Activated naive CD4-positive, alpha-beta T cell treated with anti-CD3 and anti-CD28 coated beads for 36 hours (primary cell): Measurements from ENCODE around the gene SLC35F3. TPM values are rescaled to one million over a fixed set of nuclear protein-coding genes. Genes with fewer than 3 reads are reported as not detected.

Source experiments
- CTCF ChIA-PET: fragments of 350-600 bp; sonication (Branson Sonifier 250); formaldehyde crosslinking; loops from one replicate; lab custom pipeline; 2021; ENCODE audit warnings: antibody characterized with exemption; lab: Charles Lee
- DNase-seq: peaks from one replicate; pipeline ENCODE4 v3.0.0-alpha.2; 2020
- H3K27ac Mint-ChIP-seq: one replicate; pipeline ENCODE4 v1.8.0; 2021; ENCODE audit warnings: mild to moderate bottlenecking, mixed read lengths
- H3K27me3 Mint-ChIP-seq: one replicate; pipeline ENCODE4 v1.8.0; 2021; ENCODE audit warnings: low read depth, mixed read lengths
- H3K36me3 Mint-ChIP-seq: one replicate; pipeline ENCODE4 v1.8.0; 2021; ENCODE audit warnings: low read depth, mixed read lengths
- H3K4me1 Mint-ChIP-seq: one replicate; pipeline ENCODE4 v1.8.0; 2021; ENCODE audit warnings: low read depth, mixed read lengths
- H3K4me3 Mint-ChIP-seq: one replicate; pipeline ENCODE4 v1.8.0; 2021; ENCODE audit warnings: mild to moderate bottlenecking, moderate library complexity, mixed read lengths
- H3K9me3 Mint-ChIP-seq: one replicate; pipeline ENCODE4 v1.8.0; 2021; ENCODE audit warnings: mixed read lengths
- intact Hi-C: fragments of 100-400 bp; cut with micrococcal nuclease; formaldehyde crosslinking; loops from one replicate; pipeline ENCODE4 v1.15.1; 2023
- total RNA-seq, 2 experiments: library from RNA; stranded (reverse); gene quantifications; one replicate each; pipeline ENCODE4 v1.2.3, GENCODE V29; 2021

SLC35F3 gene
- total RNA-seq, 2 experiments from 2014 or later: not detected

DNA sequence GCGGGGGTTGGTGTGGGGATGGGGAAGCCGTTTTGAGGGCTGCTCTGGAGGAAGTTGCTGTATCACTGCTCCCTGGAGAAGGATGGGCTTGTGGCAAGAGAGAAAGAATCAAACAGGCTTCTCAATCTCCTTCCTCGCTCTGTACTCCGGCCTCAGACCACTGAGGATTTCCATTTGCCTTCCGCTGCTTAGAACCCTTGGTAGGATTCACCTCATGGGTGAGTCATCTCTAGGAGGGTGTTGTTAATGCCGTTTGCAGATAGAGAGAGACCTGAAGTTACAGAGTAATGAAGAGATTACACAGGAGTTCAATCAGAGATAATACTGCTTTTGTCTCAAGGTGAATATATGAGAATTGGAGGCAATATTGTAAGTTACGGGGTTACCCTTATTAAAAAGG, 15.3 kb downstream of the SLC35F3 start:
- Mint-ChIP-seq H3K27ac (no peak overlapping the region), H3K27me3 (peaks cover 3% of the 10 kb centered on the region), H3K4me3 (no peak overlapping the region), H3K9me3 (peaks cover 3% of the 10 kb centered on the region), H3K36me3 (peaks cover 1% of the 10 kb centered on the region), H3K4me1 (no peaks in the 10 kb centered on the region)
- DNase-seq: no peak
- CTCF ChIA-PET: no interaction called here
- intact Hi-C loops: no loop called here

DNA sequence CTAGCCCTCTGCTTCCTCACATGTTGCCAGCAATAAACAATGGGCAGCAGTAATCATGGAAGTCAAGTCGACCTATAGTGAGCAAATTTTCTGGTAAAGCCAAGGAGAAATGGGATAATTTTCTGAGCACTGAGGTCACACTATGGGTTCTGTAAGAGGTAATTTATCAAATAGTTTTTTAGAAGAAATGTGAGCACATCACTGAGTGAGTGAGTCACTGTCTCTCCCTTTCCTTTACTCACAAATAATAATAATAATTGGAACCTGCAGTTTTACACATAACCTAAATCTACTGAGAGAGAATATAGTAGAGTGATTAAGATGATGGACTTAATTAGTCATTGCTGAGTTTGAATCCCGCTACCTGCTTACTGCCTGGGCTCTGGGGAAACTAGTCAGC, 23.6 kb downstream of the SLC35F3 start:
- H3K27ac Mint-ChIP-seq: no peak overlapping the region
- CTCF ChIA-PET: no interaction called here
- H3K9me3 Mint-ChIP-seq: peaks cover 4% of the 10 kb centered on the region
- peaks cover 11% of the 10 kb centered on the region for H3K27me3 Mint-ChIP-seq
- no peak overlapping the region for H3K4me3 Mint-ChIP-seq
- no peak for DNase-seq
- intact Hi-C loops: no loop called here
- no peaks in the 10 kb centered on the region for H3K36me3 Mint-ChIP-seq
- H3K4me1 Mint-ChIP-seq: no peaks in the 10 kb centered on the region

DNA sequence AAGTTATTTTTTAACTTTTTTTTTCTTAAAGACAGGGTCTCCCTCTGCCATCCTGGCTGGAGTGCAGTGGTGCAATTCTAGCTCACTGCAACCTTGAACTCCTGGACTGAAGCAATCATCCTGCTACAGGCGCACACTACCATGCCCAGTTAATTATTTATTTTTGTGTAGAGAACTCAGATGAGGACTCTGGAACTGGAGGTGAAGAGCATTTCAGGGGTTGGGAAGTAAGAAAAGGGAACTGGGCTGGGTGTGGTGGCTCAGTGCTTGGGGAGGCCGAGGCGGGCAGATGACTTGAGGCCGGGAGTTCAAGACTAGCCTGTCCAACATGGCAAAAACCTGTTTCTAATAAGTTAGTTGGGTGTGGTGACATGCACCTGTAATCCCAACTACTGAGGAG, 28.9 kb downstream of the SLC35F3 start:
- Mint-ChIP-seq H3K4me1 (no peaks in the 10 kb centered on the region), H3K36me3 (no peaks in the 10 kb centered on the region), H3K27me3 (peaks cover 14% of the 10 kb centered on the region), H3K9me3 (no peaks in the 10 kb centered on the region), H3K27ac (no peak overlapping the region), H3K4me3 (no peak overlapping the region)
- CTCF ChIA-PET: no interaction called here
- DNase-seq: no peak
- intact Hi-C loops: no loop called here

DNA sequence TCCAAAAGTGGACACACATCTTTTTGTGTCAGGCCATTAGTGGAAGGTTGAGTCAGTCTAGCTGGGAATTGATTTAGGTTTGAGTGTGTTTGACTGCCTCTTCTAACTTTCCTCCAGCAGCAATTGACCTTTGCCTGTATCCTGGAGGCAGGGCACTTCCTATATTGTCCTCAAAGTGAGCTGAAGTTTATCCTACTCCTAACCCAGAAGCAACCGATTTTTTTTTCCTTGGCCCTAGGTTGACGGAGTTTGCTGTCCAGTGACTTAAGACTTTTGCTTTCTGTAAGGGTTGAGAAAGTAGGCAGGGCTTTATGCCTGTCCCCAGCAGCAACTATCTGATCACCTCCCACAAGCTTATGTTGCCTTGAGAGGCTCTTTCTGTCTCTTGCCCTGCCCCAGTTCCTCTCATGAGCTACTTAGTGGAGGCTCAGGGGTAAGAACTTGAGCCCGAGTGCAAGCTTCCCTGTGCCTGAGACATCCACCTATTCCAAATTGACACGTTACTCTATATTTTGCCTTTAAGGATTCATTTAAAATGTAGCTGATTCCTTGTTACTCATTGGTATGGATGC, 30.9 kb downstream of the SLC35F3 start:
- intact Hi-C loops: no loop called here
- no peak for DNase-seq
- Mint-ChIP-seq H3K9me3 (no peaks in the 10 kb centered on the region), H3K27me3 (peaks cover 11% of the 10 kb centered on the region), H3K36me3 (no peaks in the 10 kb centered on the region), H3K27ac (no peak overlapping the region), H3K4me1 (no peaks in the 10 kb centered on the region), H3K4me3 (no peak overlapping the region)
- CTCF ChIA-PET: interaction anchor here (0.7 to 1.5 kb wide), 2 partner anchors 131 to 583 kb away, joined by 3 to 4 read pairs; no protein-coding TSS in a partner anchor

DNA sequence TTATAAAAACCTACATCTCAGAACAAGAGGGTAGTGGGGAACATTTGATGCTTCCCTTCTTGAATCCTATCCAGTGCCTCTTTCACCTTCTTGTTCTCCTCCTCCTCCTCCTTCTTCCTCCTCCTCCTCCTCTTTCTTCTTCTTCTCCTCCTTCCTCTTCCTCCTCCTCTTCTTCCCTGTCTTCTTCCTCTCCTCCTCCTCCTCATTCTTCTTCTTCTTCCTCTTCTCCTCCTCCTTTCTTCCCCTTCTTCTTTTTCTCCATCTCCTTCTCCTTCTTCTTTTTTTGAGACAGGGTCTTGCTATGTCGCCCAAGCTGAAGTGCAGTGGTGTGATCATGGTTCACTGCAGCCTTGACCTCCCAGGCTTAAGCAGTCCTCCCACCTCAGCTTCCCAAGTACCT, 31.9 kb downstream of the SLC35F3 start:
- no peaks in the 10 kb centered on the region for H3K9me3 Mint-ChIP-seq
- H3K27ac Mint-ChIP-seq: no peak overlapping the region
- intact Hi-C loops: no loop called here
- no peaks in the 10 kb centered on the region for H3K4me1 Mint-ChIP-seq
- H3K36me3 Mint-ChIP-seq: no peaks in the 10 kb centered on the region
- CTCF ChIA-PET: interaction anchor here (0.7 kb wide), 1 partner anchor 721 kb away, joined by 3 read pairs; no protein-coding TSS in a partner anchor
- H3K4me3 Mint-ChIP-seq: no peak overlapping the region
- DNase-seq: no peak
- peaks cover 7% of the 10 kb centered on the region for H3K27me3 Mint-ChIP-seq

DNA sequence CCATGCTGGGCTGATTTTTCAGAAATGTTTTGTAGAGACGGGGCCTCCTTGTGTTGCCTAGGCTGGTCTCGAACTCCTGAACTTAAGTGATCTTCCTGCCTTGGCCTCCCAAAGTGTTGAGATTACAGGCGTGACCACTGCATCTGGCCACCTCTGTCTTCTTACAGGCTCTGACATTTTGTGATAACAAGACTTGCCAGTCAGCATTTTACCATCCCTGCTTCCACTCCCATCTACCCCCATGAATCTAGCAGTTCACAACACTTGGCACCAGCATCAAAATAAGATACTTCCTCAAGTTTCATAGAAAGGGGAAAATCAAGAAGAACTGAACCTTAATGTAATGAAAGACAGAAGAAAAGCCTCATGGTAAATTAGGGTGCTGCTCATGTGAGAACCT, 32.4 kb downstream of the SLC35F3 start:
- DNase-seq: no peak
- Mint-ChIP-seq H3K9me3 (no peaks in the 10 kb centered on the region), H3K36me3 (no peaks in the 10 kb centered on the region), H3K4me1 (no peaks in the 10 kb centered on the region), H3K4me3 (no peak overlapping the region), H3K27ac (no peak overlapping the region), H3K27me3 (peaks cover 6% of the 10 kb centered on the region)
- CTCF ChIA-PET: interaction anchor here (0.7 kb wide), 1 partner anchor 721 kb away, joined by 3 read pairs; no protein-coding TSS in a partner anchor
- intact Hi-C loops: no loop called here

DNA sequence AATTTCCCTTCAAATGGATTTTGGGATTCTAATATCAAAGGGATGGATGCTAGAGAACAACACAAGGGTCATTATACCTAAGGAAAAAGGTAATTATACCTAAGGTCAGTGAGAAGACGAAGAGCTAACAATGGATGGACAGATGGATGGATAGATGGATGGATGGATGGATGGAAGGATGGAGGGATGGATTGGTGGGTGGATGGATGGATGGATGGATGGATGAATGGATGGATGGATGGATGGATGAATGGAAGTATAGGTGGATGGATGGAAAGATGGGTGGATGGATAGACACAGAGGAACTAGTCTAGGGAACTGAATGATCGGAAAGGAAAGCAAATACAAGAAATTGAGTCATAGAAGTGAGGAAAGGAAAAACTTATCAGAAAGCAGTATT, 34.0 kb downstream of the SLC35F3 start:
- H3K36me3 Mint-ChIP-seq: no peaks in the 10 kb centered on the region
- no peaks in the 10 kb centered on the region for H3K4me1 Mint-ChIP-seq
- intact Hi-C loops: no loop called here
- CTCF ChIA-PET: no interaction called here
- H3K4me3 Mint-ChIP-seq: no peak overlapping the region
- H3K9me3 Mint-ChIP-seq: no peaks in the 10 kb centered on the region
- peaks cover 9% of the 10 kb centered on the region for H3K27me3 Mint-ChIP-seq
- no peak overlapping the region for H3K27ac Mint-ChIP-seq
- DNase-seq: no peak

DNA sequence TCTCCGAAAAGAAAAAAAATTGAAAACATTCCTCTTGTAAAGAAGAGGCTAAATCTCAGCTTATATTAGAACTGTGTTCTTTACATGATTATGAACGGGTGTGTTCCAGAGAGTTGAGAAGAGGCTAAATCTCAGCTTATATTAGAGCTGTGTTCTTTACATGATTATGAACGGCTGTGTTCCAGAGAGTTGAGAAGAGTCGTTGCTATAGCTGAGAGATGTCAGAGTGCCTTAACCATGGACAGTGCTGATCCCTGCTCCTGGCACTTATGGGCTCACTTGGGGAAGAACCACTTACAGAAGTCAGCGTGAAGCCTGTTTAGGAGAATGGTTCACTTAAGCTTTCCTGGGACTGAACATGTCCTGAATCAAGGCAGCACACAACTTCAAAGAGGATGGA, 35.0 kb downstream of the SLC35F3 start:
- H3K4me1 Mint-ChIP-seq: no peaks in the 10 kb centered on the region
- peaks cover 9% of the 10 kb centered on the region for H3K27me3 Mint-ChIP-seq
- intact Hi-C loops: no loop called here
- DNase-seq: no peak
- H3K9me3 Mint-ChIP-seq: no peaks in the 10 kb centered on the region
- CTCF ChIA-PET: no interaction called here
- H3K27ac Mint-ChIP-seq: no peak overlapping the region
- H3K4me3 Mint-ChIP-seq: no peak overlapping the region
- H3K36me3 Mint-ChIP-seq: no peaks in the 10 kb centered on the region

DNA sequence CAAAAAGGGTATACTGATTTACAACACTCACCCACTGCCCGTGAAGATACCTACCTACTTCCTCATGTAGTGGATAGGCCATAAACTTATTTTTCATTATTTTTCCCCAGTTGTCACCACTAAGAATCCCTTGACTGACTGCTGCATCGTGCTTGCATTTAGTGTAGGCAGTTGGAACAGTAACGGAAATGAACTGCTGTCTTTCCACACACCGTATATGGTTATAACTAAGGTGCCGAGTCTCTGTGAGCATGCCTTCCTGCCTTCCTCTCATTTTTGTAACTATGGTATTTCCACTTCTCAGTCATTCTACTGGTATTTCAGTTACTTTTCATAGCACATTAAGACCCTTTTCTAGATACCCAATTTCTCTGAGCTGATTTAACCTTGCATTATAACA, 36.4 kb downstream of the SLC35F3 start:
- H3K36me3 Mint-ChIP-seq: no peaks in the 10 kb centered on the region
- no peak for DNase-seq
- no peak overlapping the region for H3K4me3 Mint-ChIP-seq
- no peaks in the 10 kb centered on the region for H3K9me3 Mint-ChIP-seq
- no peaks in the 10 kb centered on the region for H3K4me1 Mint-ChIP-seq
- intact Hi-C loops: no loop called here
- CTCF ChIA-PET: no interaction called here
- no peak overlapping the region for H3K27ac Mint-ChIP-seq
- peaks cover 9% of the 10 kb centered on the region for H3K27me3 Mint-ChIP-seq

DNA sequence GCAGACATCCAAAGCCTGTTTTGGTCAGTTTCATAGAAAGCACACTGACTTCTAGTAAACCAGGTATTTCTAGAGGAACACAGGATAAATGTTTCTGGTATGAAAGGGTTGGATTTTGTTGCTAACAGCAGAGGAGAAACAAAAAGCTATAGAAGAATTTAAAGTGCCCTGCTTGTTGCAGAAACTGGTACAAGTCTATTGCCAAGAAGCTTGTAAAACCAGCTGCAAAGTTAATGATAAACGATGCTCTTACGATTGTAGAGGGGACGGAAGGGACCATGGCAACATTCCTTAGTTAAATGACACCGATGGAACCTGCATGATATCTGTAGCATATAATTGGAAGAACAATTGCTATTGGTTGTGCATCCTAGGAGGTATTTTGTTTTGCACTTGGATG, 40.1 kb downstream of the SLC35F3 start:
- H3K36me3 Mint-ChIP-seq: no peaks in the 10 kb centered on the region
- H3K4me1 Mint-ChIP-seq: no peaks in the 10 kb centered on the region
- no peak for DNase-seq
- H3K27me3 Mint-ChIP-seq: peaks cover 8% of the 10 kb centered on the region
- CTCF ChIA-PET: no interaction called here
- H3K4me3 Mint-ChIP-seq: no peak overlapping the region
- intact Hi-C loops: no loop called here
- no peaks in the 10 kb centered on the region for H3K9me3 Mint-ChIP-seq
- no peak overlapping the region for H3K27ac Mint-ChIP-seq

DNA sequence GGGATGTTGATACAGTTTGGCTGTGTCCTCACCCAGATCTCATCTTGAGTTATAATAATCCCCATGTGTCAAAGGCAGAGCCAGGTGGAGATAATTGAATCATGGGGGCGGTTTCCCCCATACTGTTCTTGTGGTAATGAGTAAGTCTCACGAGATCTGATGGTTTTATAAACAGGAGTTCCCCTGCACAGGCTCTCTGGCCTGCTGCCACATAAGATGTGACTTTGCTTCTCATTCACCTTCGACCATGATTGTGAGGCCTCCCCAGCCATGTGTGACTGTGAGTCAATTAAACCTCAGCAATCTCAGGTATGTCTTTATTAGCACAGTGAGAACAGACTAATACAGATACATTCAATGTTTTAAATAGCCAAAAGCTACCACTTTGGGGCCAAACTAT, 41.1 kb downstream of the SLC35F3 start:
- no peak overlapping the region for H3K27ac Mint-ChIP-seq
- no peak overlapping the region for H3K4me3 Mint-ChIP-seq
- intact Hi-C loops: no loop called here
- H3K9me3 Mint-ChIP-seq: peaks cover 3% of the 10 kb centered on the region
- DNase-seq: peak; percentile 15
- CTCF ChIA-PET: interaction anchor here (0.6 kb wide), 1 partner anchor 30 kb away, joined by 5 read pairs; no protein-coding TSS in a partner anchor
- no peaks in the 10 kb centered on the region for H3K36me3 Mint-ChIP-seq
- H3K4me1 Mint-ChIP-seq: no peaks in the 10 kb centered on the region
- H3K27me3 Mint-ChIP-seq: peaks cover 9% of the 10 kb centered on the region

DNA sequence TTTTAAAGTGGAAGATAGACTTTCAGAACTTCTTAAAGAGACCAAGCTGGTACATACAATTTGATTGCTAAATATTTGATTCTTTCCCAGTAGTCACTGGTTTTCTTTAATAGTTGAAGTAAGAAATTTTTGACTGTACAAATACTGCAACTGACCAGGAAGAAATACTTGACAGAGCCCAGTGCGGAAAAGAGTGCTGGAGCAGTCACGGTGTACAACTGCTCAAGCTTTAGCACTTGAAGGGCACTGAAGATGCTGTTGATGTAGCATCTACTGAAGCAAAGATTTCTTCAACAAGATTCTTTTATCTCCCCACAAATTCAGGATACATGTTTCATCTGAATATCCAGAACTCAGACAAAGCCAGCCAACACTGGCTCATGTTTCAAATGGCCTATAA, 41.5 kb downstream of the SLC35F3 start:
- intact Hi-C loops: no loop called here
- Mint-ChIP-seq H3K27ac (no peak overlapping the region), H3K4me3 (no peak overlapping the region), H3K27me3 (peaks cover 9% of the 10 kb centered on the region), H3K4me1 (no peaks in the 10 kb centered on the region), H3K9me3 (peaks cover 3% of the 10 kb centered on the region), H3K36me3 (no peaks in the 10 kb centered on the region)
- DNase-seq: no peak
- CTCF ChIA-PET: no interaction called here

DNA sequence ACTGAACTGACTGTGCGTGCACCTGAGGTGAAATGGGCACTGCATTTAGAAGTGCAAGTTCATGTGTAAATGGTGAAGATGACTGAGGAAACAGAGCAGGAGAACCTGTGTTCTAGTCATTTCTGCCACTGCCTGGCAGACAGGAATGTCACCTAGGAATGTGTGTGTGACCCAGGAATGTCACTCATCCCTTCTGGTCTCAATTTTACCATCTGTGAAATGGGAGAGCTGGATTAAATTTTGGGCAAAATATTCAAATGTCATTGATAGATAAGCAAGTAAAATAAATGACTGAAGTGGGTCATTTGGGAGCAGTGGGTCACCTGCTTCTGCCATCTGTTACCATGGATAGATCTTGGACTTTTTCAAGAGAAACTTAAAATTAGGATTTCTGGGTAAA, 42.2 kb downstream of the SLC35F3 start:
- Mint-ChIP-seq H3K4me1 (no peaks in the 10 kb centered on the region), H3K27me3 (peaks cover 9% of the 10 kb centered on the region), H3K9me3 (peaks cover 6% of the 10 kb centered on the region), H3K27ac (no peak overlapping the region), H3K36me3 (no peaks in the 10 kb centered on the region), H3K4me3 (no peak overlapping the region)
- no peak for DNase-seq
- CTCF ChIA-PET: no interaction called here
- intact Hi-C loops: no loop called here
